ENCODE data around the gene STRIP1.

DNA sequence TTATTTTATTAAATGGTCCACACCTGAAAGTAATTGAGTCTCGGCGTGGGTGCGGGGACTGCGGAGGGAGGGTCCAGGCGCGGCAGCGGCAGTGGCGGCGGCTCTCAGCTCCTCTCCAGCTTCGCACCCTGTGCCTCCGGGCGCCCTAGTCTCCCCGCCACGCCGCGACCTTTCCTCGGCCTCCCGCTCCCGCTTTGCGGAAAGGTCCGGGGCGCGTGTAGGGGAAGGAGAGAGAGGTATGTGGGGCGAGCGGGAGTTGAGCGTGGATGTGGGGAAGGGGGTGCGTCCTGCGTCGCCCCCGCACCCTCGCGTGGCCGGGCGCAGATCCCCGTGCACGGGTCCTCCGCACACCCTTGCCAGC lies 49.4 kb downstream of the STRIP1 start:
- TF ChIP-seq, protein P1, sequence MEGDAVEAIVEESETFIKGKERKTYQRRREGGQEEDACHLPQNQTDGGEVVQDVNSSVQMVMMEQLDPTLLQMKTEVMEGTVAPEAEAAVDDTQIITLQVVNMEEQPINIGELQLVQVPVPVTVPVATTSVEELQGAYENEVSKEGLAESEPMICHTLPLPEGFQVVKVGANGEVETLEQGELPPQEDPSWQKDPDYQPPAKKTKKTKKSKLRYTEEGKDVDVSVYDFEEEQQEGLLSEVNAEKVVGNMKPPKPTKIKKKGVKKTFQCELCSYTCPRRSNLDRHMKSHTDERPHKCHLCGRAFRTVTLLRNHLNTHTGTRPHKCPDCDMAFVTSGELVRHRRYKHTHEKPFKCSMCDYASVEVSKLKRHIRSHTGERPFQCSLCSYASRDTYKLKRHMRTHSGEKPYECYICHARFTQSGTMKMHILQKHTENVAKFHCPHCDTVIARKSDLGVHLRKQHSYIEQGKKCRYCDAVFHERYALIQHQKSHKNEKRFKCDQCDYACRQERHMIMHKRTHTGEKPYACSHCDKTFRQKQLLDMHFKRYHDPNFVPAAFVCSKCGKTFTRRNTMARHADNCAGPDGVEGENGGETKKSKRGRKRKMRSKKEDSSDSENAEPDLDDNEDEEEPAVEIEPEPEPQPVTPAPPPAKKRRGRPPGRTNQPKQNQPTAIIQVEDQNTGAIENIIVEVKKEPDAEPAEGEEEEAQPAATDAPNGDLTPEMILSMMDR (IDR thresholded peaks at IDR 0.05) = no peak
- TF ChIP-seq POLR2AphosphoS5 (IDR thresholded peaks at IDR 0.05; ENCODE audit: insufficient read depth in 1 of 2, low read depth in 1 of 2) = no peak

All from vagina (tissue), 2 donors.